GM19324 (cell line): ENCODE data around the gene FHAD1.

Experiments
- ATAC-seq: cut with Tn5 transposase; IDR thresholded peaks from one replicate; pipeline ENCODE4 v1.9.1; 2021; ENCODE audit warnings: mild to moderate bottlenecking, moderate library complexity; ENCODE audit not compliant: unreplicated experiment, low FRiP score

Gene FHAD1

GRCh38 chr1:15446212-15446611, 199.2 kb downstream of the FHAD1 start:
- no peak for ATAC-seq
